Stomach (tissue), 4 donors: Measurements from ENCODE around the gene RPS3A.

Experiments used
- POLR2A ChIP-seq, 4 donors: fragments of 450-650 bp; IDR thresholded peaks; one replicate each; pipeline ENCODE4 v1.6.1; 2016; ENCODE audit warnings: antibody characterized with exemption in 4 of 4, control low read depth in 2 of 4, mild to moderate bottlenecking in 1 of 4, moderate library complexity in 1 of 4
- TF ChIP-seq, protein P1 (sequence below), 7 experiments: fragments of 450-650 bp in 4 of 7; fragments of 200-600 bp in 3 of 7; sonication (generic) in 3 of 7; IDR thresholded peaks; one replicate each; pipeline ENCODE4 v1.5.1; 2016 to 2019; ENCODE audit warnings: antibody characterized with exemption in 7 of 7, control low read depth in 2 of 7, mild to moderate bottlenecking in 1 of 7

DNA sequence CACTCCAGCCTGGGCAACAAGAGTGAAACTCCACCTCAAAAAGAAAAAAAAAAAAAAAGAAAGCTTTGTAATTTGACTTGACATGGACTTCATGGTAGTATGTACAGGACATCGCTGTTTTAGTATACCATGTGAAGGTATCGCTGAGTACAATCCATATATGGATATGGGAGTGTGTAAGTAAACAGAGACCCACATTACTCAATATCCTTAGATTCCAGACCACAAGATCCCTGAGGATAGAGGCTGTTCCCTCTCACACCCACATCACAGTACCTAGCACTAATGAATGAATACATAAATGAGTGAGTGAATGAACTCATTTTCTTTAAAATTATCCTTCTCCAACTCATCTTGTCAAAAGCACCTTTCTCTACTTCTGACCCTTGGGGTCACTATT, 8.4 kb upstream of the RPS3A start:
- TF ChIP-seq, protein P1, sequence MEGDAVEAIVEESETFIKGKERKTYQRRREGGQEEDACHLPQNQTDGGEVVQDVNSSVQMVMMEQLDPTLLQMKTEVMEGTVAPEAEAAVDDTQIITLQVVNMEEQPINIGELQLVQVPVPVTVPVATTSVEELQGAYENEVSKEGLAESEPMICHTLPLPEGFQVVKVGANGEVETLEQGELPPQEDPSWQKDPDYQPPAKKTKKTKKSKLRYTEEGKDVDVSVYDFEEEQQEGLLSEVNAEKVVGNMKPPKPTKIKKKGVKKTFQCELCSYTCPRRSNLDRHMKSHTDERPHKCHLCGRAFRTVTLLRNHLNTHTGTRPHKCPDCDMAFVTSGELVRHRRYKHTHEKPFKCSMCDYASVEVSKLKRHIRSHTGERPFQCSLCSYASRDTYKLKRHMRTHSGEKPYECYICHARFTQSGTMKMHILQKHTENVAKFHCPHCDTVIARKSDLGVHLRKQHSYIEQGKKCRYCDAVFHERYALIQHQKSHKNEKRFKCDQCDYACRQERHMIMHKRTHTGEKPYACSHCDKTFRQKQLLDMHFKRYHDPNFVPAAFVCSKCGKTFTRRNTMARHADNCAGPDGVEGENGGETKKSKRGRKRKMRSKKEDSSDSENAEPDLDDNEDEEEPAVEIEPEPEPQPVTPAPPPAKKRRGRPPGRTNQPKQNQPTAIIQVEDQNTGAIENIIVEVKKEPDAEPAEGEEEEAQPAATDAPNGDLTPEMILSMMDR (IDR thresholded peaks at IDR 0.05): no peak
- TF ChIP-seq POLR2A (IDR thresholded peaks at IDR 0.05): no peak
